ENCODE measurements around the gene VTI1B.
A peak's percentile ranks its signal among the peaks of the same experiment; 100 is the strongest.

- peak; percentile 71 to 82 for TF ChIP-seq POLR2A (IDR thresholded peaks at IDR 0.05)
- peak in 3 of 4 experiments; percentile 12 to 35 (median 18) for TF ChIP-seq CTCF (IDR thresholded peaks at IDR 0.05)
These were observed 54.8 kb downstream of the VTI1B start, which contains the start of gene ARG2 for GRCh38 chr14:67619446-67620216.

All from uterus (tissue), 2 donors.